Liver (tissue), 9 donors: Measurements from ENCODE around the gene C3orf70. TPM values are rescaled to one million over a fixed set of nuclear protein-coding genes. Genes with fewer than 3 reads are reported as not detected.

ENCODE experiments used
- DNase-seq: peaks from one replicate; pipeline ENCODE4 v3.0.0-alpha.2; 2017; ENCODE audit warnings: low spot score
- H3K27ac ChIP-seq, 2 donors: one replicate each; pipeline ENCODE4 v1.7.0; 2013; ENCODE audit warnings: inconsistent platforms in 2 of 2, low read length in 2 of 2, control low read depth in 1 of 2, low read depth in 1 of 2, mild to moderate bottlenecking in 1 of 2
- H3K27me3 ChIP-seq, 4 donors: one replicate each; pipeline versions ENCODE4 v1.6.1 to v1.7.0; 2013; ENCODE audit warnings: low read length in 3 of 4, inconsistent platforms in 1 of 4, mild to moderate bottlenecking in 1 of 4, moderate library complexity in 1 of 4; ENCODE audit not compliant: control insufficient read depth in 4 of 4, insufficient read depth in 4 of 4
- H3K36me3 ChIP-seq, 4 donors: one replicate each; pipeline versions ENCODE4 v1.6.1 to v1.7.0; 2013; ENCODE audit warnings: low read length in 3 of 4, mild to moderate bottlenecking in 3 of 4, low read depth in 1 of 4, moderate library complexity in 1 of 4; ENCODE audit not compliant: control insufficient read depth in 4 of 4, insufficient read depth in 3 of 4
- H3K4me1 ChIP-seq, 4 donors: one replicate each; pipeline versions ENCODE4 v1.6.1 to v1.7.0; 2013; ENCODE audit warnings: low read length in 3 of 4, mild to moderate bottlenecking in 3 of 4, moderate library complexity in 1 of 4; ENCODE audit not compliant: control insufficient read depth in 4 of 4, insufficient read depth in 4 of 4
- H3K4me3 ChIP-seq, 3 donors: one replicate each; pipeline versions ENCODE4 v1.6.1 to v1.7.0; 2013; ENCODE audit warnings: low read length in 3 of 3, control low read depth in 1 of 3, low read depth in 1 of 3, mild to moderate bottlenecking in 1 of 3
- H3K9ac ChIP-seq, 2 donors: one replicate each; pipeline ENCODE4 v1.7.0; 2013; ENCODE audit warnings: low read length in 2 of 2, mild to moderate bottlenecking in 2 of 2, moderate library complexity in 2 of 2, control low read depth in 1 of 2, low read depth in 1 of 2
- H3K9me3 ChIP-seq, 4 donors: one replicate each; pipeline versions ENCODE4 v1.6.1 to v1.7.0; 2013; ENCODE audit warnings: low read length in 3 of 4; ENCODE audit not compliant: control insufficient read depth in 4 of 4
- ATF3 ChIP-seq: IDR thresholded peaks from 2 replicates; pipeline ENCODE4 v1.6.1; 2016; ENCODE audit warnings: antibody characterized with exemption
- CTCF ChIP-seq: fragments of 150-350 bp; IDR thresholded peaks from 2 replicates; pipeline ENCODE4 v1.5.1; 2017; ENCODE audit warnings: improper control_type of control experiment, low read depth, low read length; ENCODE audit not compliant: missing input control
- EGR1 ChIP-seq, 2 donors: IDR thresholded peaks; 2 replicates each; pipeline ENCODE4 v1.6.1; 2016 to 2018; ENCODE audit warnings: antibody characterized with exemption in 2 of 2, low read depth in 2 of 2
- FOXA1 ChIP-seq: IDR thresholded peaks from 2 replicates; pipeline ENCODE4 v1.6.1; 2016; ENCODE audit warnings: antibody characterized with exemption
- FOXA2 ChIP-seq: IDR thresholded peaks from 2 replicates; pipeline ENCODE4 v1.6.1; 2016; ENCODE audit warnings: antibody characterized with exemption
- GABPA ChIP-seq, 2 donors: IDR thresholded peaks in 1 of 2; conservative IDR thresholded peaks in 1 of 2; 2 replicates each; pipeline ENCODE4 v1.6.1; 2016; ENCODE audit warnings: antibody characterized with exemption in 2 of 2, mild to moderate bottlenecking in 1 of 2, moderate library complexity in 1 of 2
- HNF4A ChIP-seq, 2 donors: conservative IDR thresholded peaks; 2 replicates each; pipeline ENCODE4 v1.6.1; 2016; ENCODE audit warnings: antibody characterized with exemption in 2 of 2, mild to moderate bottlenecking in 2 of 2
- HNF4G ChIP-seq: IDR thresholded peaks from 2 replicates; pipeline ENCODE4 v1.6.1; 2016; ENCODE audit warnings: antibody characterized with exemption
- JUND ChIP-seq, 2 donors: IDR thresholded peaks; 2 replicates each; pipeline ENCODE4 v1.6.1; 2016; ENCODE audit warnings: antibody characterized with exemption in 2 of 2
- MAX ChIP-seq: IDR thresholded peaks from 2 replicates; pipeline ENCODE4 v1.6.1; 2016; ENCODE audit warnings: antibody characterized with exemption
- NR2F2 ChIP-seq: IDR thresholded peaks from 2 replicates; pipeline ENCODE4 v1.6.1; 2016; ENCODE audit warnings: antibody characterized with exemption
- RAD21 ChIP-seq, 2 donors: IDR thresholded peaks; 2 replicates each; pipeline ENCODE4 v1.6.1; 2016; ENCODE audit warnings: antibody characterized with exemption in 2 of 2, mild to moderate bottlenecking in 2 of 2
- REST ChIP-seq: IDR thresholded peaks from 2 replicates; pipeline ENCODE4 v1.6.1; 2016; ENCODE audit warnings: antibody characterized with exemption, mild to moderate bottlenecking
- RXRA ChIP-seq, 2 donors: IDR thresholded peaks; 2 replicates each; pipeline ENCODE4 v1.6.1; 2017 to 2018; ENCODE audit warnings: antibody characterized with exemption in 2 of 2, mild to moderate bottlenecking in 1 of 2
- SP1 ChIP-seq: IDR thresholded peaks from 2 replicates; pipeline ENCODE4 v1.6.1; 2018; ENCODE audit warnings: antibody characterized with exemption, mild to moderate bottlenecking
- TAF1 ChIP-seq: conservative IDR thresholded peaks from 2 replicates; pipeline ENCODE4 v1.6.1; 2016; ENCODE audit warnings: antibody characterized with exemption, mild to moderate bottlenecking
- YY1 ChIP-seq: IDR thresholded peaks from 2 replicates; pipeline ENCODE4 v1.6.1; 2016; ENCODE audit warnings: antibody characterized with exemption, mild to moderate bottlenecking
- ZBTB33 ChIP-seq: IDR thresholded peaks from 2 replicates; pipeline ENCODE4 v1.6.1; 2016; ENCODE audit warnings: antibody characterized with exemption
- WGBS: extraction: QIAGEN DNeasy Blood & Tissue Kit; methylation state at CpG from one replicate; pipeline ENCODE4 v1.1.7; 2013; 5-methylcytosine and 5-hydroxymethylcytosine counted together
- polyA plus RNA-seq, 2 donors: library from polyadenylated mRNA; stranded (reverse) in 1 of 2; unstranded in 1 of 2; fragments of 200-250 nt in 1 of 2; fragments of >200 nt in 1 of 2; fragmentation: Nextera tagmentation in 1 of 2; extraction: Ambion mirVana in 1 of 2; gene quantifications; one replicate each; pipeline versions ENCODE4 v1.2.1 to v1.2.3, GENCODE V29; 2013 to 2015
- total RNA-seq, 2 donors: library from RNA; depleted of rRNA; stranded (reverse); fragments of >200 nt; gene quantifications; one replicate each; pipeline ENCODE4 v1.2.3, GENCODE V29; 2014
- donor health status: healthy.
- donor health status: healthy.
- donor health status: healthy.
- donor health status: healthy.
- donor health status: healthy.

C3orf70 gene
- total and polyA plus RNA-seq, 4 donors = 0.15 to 0.79 (median 0.41) TPM

- TF ChIP-seq REST (no peak), RAD21 (IDR thresholded peaks at IDR 0.05) (no peak), EGR1 (IDR thresholded peaks at IDR 0.05; ENCODE audit: low read depth in 2 of 2) (no peak), YY1 (no peak), CTCF (no peak), HNF4G (no peak), HNF4A (conservative IDR thresholded peaks at IDR 0.05) (no peak), MAX (no peak), NR2F2 (no peak), FOXA1 (no peak), FOXA2 (no peak), SP1 (no peak), RXRA (IDR thresholded peaks at IDR 0.05) (no peak), TAF1 (no peak)
- Histone ChIP-seq H3K4me3 (no peak overlapping the region), H3K36me3 (no peaks in the 10 kb centered on the region), H3K4me1 (peaks cover 4 to 15% (median 9%) of the 10 kb centered on the region in 4 donors), H3K27me3 (peaks cover 0 to 14% (median 3%) of the 10 kb centered on the region in 4 donors), H3K9ac (no peak overlapping the region), H3K27ac (no peak overlapping the region), H3K9me3 (no peaks in the 10 kb centered on the region)
- no peak for DNase-seq
- WGBS = 80% methylated on average over 16 of the region's 16 CpGs
These were observed 1.2 kb upstream of the C3orf70 start for GRCh38 chr3:185153861-185154629.

GRCh38 chr3:185153171-185153771 is 411 bp upstream of the C3orf70 start:
- Histone ChIP-seq H3K9me3 (no peaks in the 10 kb centered on the region), H3K4me1 (peaks cover 4 to 15% (median 9%) of the 10 kb centered on the region in 4 donors), H3K27me3 (peaks cover 0 to 16% (median 3%) of the 10 kb centered on the region in 4 donors), H3K4me3 (peak overlapping the region; percentile 18 to 70 (median 41)), H3K36me3 (no peaks in the 10 kb centered on the region), H3K27ac (no peak overlapping the region), H3K9ac (no peak overlapping the region)
- 7% methylated on average over 53 of the region's 53 CpGs for WGBS
- DNase-seq = no peak
- TF ChIP-seq GABPA (IDR thresholded peaks at IDR 0.05 in 1 of 2, conservative IDR thresholded peaks at IDR 0.05 in 1 of 2) (no peak), HNF4G (no peak), MAX (no peak), JUND (IDR thresholded peaks at IDR 0.05) (no peak), YY1 (no peak), CTCF (no peak), ZBTB33 (no peak), ATF3 (no peak), TAF1 (no peak), FOXA2 (no peak), SP1 (no peak)
